Duodenal mucosa (tissue), 2 donors: ENCODE results near the gene HMCN1.

Experiments
- H3K27ac ChIP-seq: one replicate; pipeline ENCODE4 v1.7.0; 2013; ENCODE audit warnings: low read depth, low read length
- H3K27me3 ChIP-seq, 2 donors: one replicate each; pipeline ENCODE4 v1.7.0; 2013; ENCODE audit warnings: low read length in 2 of 2, control low read depth in 1 of 2; ENCODE audit not compliant: insufficient read depth in 2 of 2, control insufficient read depth in 1 of 2
- H3K36me3 ChIP-seq, 2 donors: one replicate each; pipeline ENCODE4 v1.7.0; 2013; ENCODE audit warnings: low read length in 2 of 2, control low read depth in 1 of 2; ENCODE audit not compliant: insufficient read depth in 2 of 2, control insufficient read depth in 1 of 2
- H3K4me1 ChIP-seq, 2 donors: one replicate each; pipeline ENCODE4 v1.7.0; 2013; ENCODE audit warnings: low read length in 2 of 2, control low read depth in 1 of 2; ENCODE audit not compliant: insufficient read depth in 2 of 2, control insufficient read depth in 1 of 2
- H3K4me3 ChIP-seq, 2 donors: one replicate each; pipeline ENCODE4 v1.7.0; 2013; ENCODE audit warnings: low read length in 2 of 2, low read depth in 1 of 2
- H3K9ac ChIP-seq, 2 donors: one replicate each; pipeline ENCODE4 v1.7.0; 2013; ENCODE audit warnings: low read length in 2 of 2, low read depth in 1 of 2
- H3K9me3 ChIP-seq, 2 donors: one replicate each; pipeline ENCODE4 v1.7.0; 2013; ENCODE audit warnings: low read length in 2 of 2, control low read depth in 1 of 2; ENCODE audit not compliant: control insufficient read depth in 1 of 2

HMCN1 gene

GRCh38 chr1:185735701-185736064, 1.5 kb downstream of the HMCN1 start:
- peaks cover 0 to 2% of the 10 kb centered on the region in 2 donors for H3K9me3 ChIP-seq
- H3K4me3 ChIP-seq, result peak overlapping the region; percentile 41 to 48
- H3K9ac ChIP-seq, result peak overlapping the region in 1 of 2 donors; percentile 16
- peaks cover 0 to 5% of the 10 kb centered on the region in 2 donors for H3K4me1 ChIP-seq
- peaks cover 13 to 16% of the 10 kb centered on the region in 2 donors for H3K27me3 ChIP-seq
- H3K36me3 ChIP-seq, result no peaks in the 10 kb centered on the region
- no peak overlapping the region for H3K27ac ChIP-seq

GRCh38 chr1:185739967-185740366, 5.8 kb downstream of the HMCN1 start:
- H3K36me3 ChIP-seq, result no peaks in the 10 kb centered on the region
- H3K9me3 ChIP-seq, result no peaks in the 10 kb centered on the region
- no peak overlapping the region for H3K9ac ChIP-seq
- no peak overlapping the region for H3K4me3 ChIP-seq
- peaks cover 9% of the 10 kb centered on the region in 2 donors for H3K27me3 ChIP-seq
- H3K27ac ChIP-seq, result no peak overlapping the region
- no peaks in the 10 kb centered on the region for H3K4me1 ChIP-seq

GRCh38 chr1:185741551-185741950, 7.4 kb downstream of the HMCN1 start:
- H3K9me3 ChIP-seq, result no peaks in the 10 kb centered on the region
- H3K36me3 ChIP-seq, result no peaks in the 10 kb centered on the region
- H3K9ac ChIP-seq, result no peak overlapping the region
- no peaks in the 10 kb centered on the region for H3K27me3 ChIP-seq
- H3K4me1 ChIP-seq, result no peaks in the 10 kb centered on the region
- H3K27ac ChIP-seq, result no peak overlapping the region
- H3K4me3 ChIP-seq, result no peak overlapping the region

GRCh38 chr1:185742403-185742802, 8.2 kb downstream of the HMCN1 start:
- H3K4me3 ChIP-seq, result no peak overlapping the region

GRCh38 chr1:185745165-185745564, 11.0 kb downstream of the HMCN1 start:
- Histone ChIP-seq H3K27ac (no peak overlapping the region), H3K4me3 (no peak overlapping the region), H3K4me1 (no peaks in the 10 kb centered on the region), H3K36me3 (no peaks in the 10 kb centered on the region), H3K27me3 (no peaks in the 10 kb centered on the region), H3K9me3 (no peaks in the 10 kb centered on the region), H3K9ac (no peak overlapping the region)

More at GRCh38 chr1:185742403-185742802, 8.2 kb downstream of the HMCN1 start:
- Histone ChIP-seq H3K9ac (no peak overlapping the region), H3K9me3 (no peaks in the 10 kb centered on the region), H3K36me3 (no peaks in the 10 kb centered on the region), H3K4me1 (no peaks in the 10 kb centered on the region), H3K27ac (no peak overlapping the region), H3K27me3 (no peaks in the 10 kb centered on the region)

- no peak overlapping the region for H3K9ac ChIP-seq
- H3K27me3 ChIP-seq, result no peaks in the 10 kb centered on the region
- no peaks in the 10 kb centered on the region for H3K36me3 ChIP-seq
- no peaks in the 10 kb centered on the region for H3K9me3 ChIP-seq
- H3K4me1 ChIP-seq, result no peaks in the 10 kb centered on the region
- H3K4me3 ChIP-seq, result no peak overlapping the region
- no peak overlapping the region for H3K27ac ChIP-seq
Measured at GRCh38 chr1:185759061-185759460, 24.9 kb downstream of the HMCN1 start.

- Histone ChIP-seq H3K36me3 (no peaks in the 10 kb centered on the region), H3K4me1 (no peaks in the 10 kb centered on the region), H3K27me3 (no peaks in the 10 kb centered on the region), H3K27ac (no peak overlapping the region), H3K9ac (no peak overlapping the region), H3K4me3 (no peak overlapping the region), H3K9me3 (no peaks in the 10 kb centered on the region)
Measured at GRCh38 chr1:185761841-185762240, 27.6 kb downstream of the HMCN1 start.

- H3K27ac ChIP-seq, result no peak overlapping the region
- H3K9ac ChIP-seq, result no peak overlapping the region
- H3K27me3 ChIP-seq, result no peaks in the 10 kb centered on the region
Measured at GRCh38 chr1:185767508-185768120, 33.4 kb downstream of the HMCN1 start.

GRCh38 chr1:185768371-185768770, 34.2 kb downstream of the HMCN1 start:
- Histone ChIP-seq H3K9me3 (no peaks in the 10 kb centered on the region), H3K4me1 (no peaks in the 10 kb centered on the region), H3K9ac (no peak overlapping the region), H3K36me3 (no peaks in the 10 kb centered on the region), H3K27ac (no peak overlapping the region), H3K4me3 (no peak overlapping the region), H3K27me3 (no peaks in the 10 kb centered on the region)

More at GRCh38 chr1:185767508-185768120, 33.4 kb downstream of the HMCN1 start:
- no peaks in the 10 kb centered on the region for H3K4me1 ChIP-seq
- H3K36me3 ChIP-seq, result no peaks in the 10 kb centered on the region
- no peak overlapping the region for H3K4me3 ChIP-seq
- no peaks in the 10 kb centered on the region for H3K9me3 ChIP-seq

- Histone ChIP-seq H3K9me3 (no peaks in the 10 kb centered on the region), H3K4me3 (no peak overlapping the region), H3K9ac (no peak overlapping the region), H3K27me3 (no peaks in the 10 kb centered on the region), H3K4me1 (no peaks in the 10 kb centered on the region), H3K36me3 (no peaks in the 10 kb centered on the region), H3K27ac (no peak overlapping the region)
Measured at GRCh38 chr1:185769136-185769535, 34.9 kb downstream of the HMCN1 start.

- no peaks in the 10 kb centered on the region for H3K9me3 ChIP-seq
- H3K4me1 ChIP-seq, result no peaks in the 10 kb centered on the region
- H3K36me3 ChIP-seq, result no peaks in the 10 kb centered on the region
- no peak overlapping the region for H3K27ac ChIP-seq
- no peak overlapping the region for H3K9ac ChIP-seq
- no peak overlapping the region for H3K4me3 ChIP-seq
- H3K27me3 ChIP-seq, result no peaks in the 10 kb centered on the region
Measured at GRCh38 chr1:185774394-185774793, 40.2 kb downstream of the HMCN1 start.
